GM19463 (cell line): ENCODE measurements around the gene ELF5.

ENCODE experiments used
- ATAC-seq: cut with Tn5 transposase; IDR thresholded peaks from one replicate; pipeline ENCODE4 v1.9.1; 2021; ENCODE audit warnings: mild to moderate bottlenecking, moderate library complexity; ENCODE audit not compliant: unreplicated experiment

Gene ELF5

DNA sequence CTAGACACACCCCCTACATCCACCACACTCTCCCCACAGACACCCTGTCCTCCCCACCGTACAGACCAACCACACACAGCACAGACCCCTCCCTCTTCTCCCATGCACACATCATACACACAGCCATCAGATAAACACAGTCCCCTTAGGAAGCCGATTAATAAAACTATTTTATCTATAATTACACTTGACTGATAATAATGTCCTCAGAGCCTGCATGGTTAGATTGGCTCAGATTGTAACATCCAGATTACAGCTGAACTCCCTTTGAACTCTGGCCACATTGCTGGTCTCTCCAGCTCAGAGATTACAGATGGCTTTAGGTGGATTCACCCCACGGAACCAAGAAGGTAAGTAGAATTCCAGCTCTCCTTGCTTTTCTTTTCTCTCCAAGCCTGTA lies 9.5 kb upstream of the ELF5 start:
- no peak for ATAC-seq

DNA sequence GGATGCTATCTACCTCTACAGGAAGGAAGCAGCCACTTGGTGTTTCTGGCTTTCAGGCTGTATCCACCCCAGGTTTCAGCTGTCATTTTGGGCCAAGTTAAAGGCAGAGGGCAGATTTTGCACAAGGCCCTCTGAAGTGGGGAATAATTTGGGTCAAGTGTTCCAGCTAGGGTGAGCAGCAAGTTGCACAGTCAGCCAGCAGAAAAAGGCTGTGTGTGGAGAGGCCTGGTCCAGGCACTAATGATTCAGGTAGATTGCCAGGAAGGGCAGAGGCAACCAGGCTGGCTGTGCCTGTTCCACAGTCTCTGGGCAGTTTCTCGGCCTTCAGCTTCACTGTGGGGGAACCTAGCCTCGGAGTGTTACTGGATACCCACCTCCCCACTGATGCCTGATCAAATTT lies 8.6 kb upstream of the ELF5 start:
- ATAC-seq: no peak

DNA sequence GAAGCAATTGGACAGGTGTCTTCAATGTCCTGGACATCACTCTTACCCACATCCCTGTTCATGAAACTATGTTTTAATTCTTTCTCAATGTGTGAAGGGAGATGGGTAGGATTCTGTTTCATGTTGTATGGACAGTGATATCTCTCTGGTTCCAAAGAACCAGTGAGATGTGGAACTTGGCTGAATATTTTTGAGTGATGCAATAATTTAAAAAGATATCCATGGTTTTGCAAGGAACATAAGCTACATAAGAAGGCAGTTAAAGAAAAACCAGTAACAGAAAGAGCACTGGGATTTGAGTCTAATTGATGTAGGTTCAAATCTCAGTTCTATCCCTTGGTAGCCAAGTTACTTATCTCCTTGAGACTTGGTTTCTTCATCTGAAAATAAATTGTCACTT lies 7.7 kb upstream of the ELF5 start:
- no peak for ATAC-seq

DNA sequence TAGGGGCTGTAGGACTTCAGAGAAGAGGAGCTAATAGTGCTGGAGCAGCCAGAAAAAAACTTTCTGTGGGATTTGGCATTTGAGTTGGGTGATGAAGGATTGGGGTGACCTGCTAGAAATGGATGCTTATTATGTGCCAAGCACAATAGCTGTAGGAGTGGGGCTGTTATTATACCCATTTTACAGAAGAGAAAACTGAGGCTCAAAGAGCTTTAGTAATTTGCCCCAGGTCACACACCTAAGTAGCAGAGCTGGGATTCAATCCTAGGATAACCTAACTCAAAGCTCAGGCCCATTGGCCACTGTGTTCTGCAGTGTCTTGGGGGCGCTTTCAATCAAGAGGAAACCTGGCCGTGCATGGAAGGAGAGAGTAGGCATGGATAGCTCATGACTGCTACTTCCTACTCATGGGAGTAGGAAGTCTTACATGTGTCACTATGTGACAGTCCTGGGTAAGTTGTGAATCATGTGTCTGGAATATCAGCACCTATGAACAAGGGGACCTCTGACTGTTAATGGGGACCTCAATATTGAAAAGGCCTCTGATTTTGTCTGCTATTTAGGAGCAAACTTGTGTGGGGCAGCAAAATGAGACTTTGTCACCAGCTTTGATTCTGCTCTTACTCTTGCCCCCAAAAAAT lies 6.1 kb upstream of the ELF5 start:
- ATAC-seq: no peak

DNA sequence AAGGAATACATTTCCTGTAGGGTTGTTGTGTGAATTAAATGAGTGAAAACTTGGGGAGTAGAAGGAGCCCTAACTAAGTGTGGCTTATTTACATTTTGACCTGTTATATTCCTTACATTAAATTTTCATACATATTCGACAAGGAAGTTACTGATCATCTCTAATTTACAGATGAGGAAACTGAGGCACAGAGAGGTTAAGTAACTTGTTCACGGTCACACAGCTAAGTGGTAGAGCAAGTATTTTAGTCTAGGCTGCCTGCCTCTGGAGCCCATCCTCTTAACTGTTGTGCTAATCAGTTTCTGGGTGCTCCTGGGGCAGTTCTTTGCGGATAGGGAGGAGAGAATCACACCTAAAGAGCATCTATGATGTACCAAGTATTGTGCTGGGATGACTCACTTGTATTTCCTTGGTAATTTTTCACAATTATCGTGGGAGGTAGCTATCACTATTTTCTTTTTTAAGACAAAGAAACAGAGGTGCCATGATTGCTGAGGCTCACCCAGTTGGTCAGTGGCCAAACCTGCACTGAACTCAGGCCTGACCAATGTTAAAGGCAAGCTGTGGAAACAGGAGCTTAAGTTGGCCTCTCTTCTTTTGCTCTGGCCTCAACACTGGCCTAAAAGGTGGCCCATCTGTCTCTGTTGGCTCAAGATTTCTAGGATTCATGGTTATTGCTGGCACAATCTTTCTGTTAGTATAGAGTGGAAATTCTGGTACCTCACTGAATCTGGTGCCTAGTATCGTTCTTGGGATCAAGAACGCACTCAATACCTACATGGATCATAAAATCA lies 2.9 kb upstream of the ELF5 start:
- ATAC-seq: no peak

DNA sequence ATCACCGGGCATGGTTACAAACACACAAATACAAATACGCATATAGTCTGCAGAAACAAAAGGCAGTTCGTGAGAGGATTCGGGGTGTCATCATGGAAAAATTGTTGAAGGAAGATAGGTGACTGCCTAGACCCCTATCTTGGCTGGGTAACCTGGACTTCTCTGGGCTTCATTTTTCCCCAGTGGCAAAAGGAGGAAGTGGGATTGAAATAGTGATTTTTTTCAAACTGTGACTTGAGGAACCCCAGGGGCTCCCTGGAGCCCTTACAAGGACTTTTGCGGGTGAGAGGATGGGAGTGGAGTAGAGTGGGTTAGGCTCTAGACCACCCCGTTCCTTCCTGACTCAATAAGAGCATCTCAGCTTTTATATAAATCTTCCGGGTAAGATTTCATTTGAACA lies 1.0 kb upstream of the ELF5 start:
- ATAC-seq: no peak

DNA sequence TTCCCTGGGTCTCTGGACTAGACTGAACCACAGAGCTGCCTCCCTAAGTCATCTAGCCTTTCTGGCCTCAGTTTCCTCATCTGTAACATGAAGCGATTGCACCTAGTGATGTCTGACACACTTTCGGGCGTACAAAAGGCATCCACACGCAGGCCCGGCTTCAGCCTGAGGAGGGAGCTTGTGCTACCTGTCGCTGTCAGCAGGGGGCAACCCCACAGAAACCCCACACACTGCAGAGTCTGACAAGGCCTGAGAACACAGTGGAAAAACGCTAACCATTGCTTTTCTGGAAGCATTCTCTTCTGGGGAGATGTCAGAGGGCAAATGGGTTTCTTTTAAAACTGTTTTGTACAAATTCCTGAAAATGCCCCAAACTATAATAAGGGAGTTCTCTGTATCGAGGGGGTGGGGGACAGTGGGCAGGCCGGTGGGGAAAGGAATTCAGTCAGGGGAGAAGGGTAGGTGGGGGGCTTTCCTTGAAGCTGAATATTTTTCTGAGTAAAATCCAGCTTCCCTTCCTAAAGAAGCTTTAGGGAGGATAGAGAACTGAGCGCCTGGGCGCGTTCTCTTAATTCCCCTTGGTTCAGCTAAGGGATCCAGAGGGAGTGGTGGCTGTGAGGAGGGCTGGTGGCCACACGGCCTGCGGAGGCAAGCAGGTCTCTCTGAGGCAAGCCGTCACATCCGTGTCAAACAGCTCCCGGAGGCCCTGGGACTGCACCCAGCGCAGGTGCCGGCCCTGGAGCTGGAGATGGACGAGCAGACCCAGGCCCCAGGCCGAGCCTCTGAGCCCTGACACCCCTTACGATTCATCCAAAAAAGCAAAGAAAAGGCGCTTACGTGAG lies 533 bp downstream of the ELF5 start:
- ATAC-seq: peak; percentile 95

DNA sequence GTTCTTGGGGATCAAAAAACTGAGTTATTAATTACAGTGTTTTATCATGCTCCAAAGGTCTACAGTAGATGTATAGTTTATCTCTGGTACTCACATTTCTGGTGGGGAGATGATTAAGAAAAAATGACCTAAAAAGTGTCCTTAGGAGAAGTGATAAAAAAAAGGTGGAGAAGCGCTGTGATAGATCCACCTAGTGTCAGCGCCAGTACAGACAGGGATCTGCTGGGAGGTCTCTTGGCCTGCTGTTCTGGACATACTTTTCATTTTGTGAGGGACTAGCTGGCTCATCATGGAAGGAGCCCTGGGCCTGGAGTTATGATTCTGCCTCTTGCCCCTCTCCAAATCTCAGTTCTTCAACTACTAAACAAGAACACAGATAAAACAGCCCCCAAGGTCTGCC lies 2.9 kb downstream of the ELF5 start:
- no peak for ATAC-seq

DNA sequence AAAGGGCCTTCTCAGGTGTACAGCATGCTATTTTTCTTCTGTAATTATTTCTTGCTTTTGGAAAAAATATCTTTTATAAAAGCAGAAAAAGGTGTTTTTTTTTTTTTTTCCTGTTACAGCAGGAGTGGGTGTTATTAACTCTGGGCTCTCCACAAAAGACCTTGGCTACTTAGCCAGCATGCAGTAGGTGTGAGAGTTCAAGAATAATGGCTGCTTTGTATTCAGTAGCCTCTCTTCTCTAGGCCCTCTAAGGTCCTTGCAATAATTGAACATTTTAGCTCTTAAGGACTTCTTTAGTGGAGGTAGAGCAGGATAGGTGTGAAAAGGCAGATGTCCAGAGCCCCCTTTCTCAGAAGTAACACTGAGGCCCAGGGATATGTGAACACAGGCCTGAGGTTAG lies 3.4 kb downstream of the ELF5 start:
- ATAC-seq: no peak

DNA sequence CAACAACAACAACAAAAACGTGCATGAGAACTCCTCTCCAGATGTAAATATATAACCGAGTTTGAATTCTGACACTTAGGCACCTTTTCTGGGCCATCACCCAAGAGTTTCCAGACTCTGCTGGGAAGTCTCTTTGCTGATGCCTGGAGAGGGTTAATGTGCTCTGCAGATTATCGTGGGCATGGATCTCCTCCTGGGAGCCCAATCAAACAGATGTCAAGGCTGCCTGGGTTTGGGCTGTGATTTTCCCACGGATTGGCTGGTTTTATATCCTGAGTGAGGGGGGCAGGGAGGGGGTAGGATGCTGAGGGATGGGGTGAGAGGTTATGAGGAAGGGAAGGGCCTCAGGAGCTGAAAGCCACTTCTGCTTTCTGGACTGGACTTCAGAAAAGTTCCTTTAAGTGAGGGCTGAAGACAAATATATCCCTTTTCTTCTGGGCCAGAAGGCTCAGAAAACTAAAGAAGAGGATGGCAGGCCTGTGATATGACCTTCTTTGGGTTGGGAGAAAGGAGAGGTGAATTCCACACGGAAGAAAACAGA lies 4.2 kb downstream of the ELF5 start:
- no peak for ATAC-seq

DNA sequence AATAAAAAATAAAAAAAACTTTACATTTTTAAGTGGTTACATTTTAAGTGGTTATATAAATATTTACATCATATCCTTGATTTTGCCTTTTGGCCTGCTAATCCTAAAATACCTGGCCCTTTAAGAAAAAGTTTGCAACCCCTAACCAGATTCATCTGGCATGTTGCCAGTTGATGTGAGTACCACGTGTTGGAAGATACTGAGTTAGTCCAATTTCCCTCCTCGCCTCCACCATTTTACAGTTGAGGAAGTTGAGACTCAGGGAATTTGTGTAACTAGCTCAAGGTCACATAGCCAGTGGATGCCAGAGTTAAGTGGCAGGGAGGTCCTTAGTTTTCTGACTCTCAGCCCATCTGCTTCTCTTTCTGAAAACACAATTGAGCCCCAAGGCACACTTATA lies 5.1 kb downstream of the ELF5 start:
- ATAC-seq: no peak

DNA sequence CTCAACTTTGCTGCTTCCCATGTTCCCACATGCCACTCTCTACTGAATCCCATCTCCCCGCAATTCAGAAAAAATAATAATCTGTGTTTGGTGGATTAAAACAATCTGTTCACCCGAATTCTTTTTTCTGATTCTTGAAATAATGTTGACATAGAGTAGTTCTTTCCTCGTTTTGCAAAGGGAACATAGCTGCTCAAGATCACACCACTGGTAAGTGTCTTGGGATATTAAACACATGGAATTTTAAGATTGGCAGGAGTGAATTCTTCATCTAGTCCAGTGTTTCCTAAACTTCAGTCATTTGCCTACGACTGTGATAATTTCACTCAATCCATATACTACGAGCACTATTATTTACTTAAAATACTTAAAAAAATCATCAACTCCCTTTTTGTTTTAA lies 6.0 kb downstream of the ELF5 start:
- no peak for ATAC-seq

DNA sequence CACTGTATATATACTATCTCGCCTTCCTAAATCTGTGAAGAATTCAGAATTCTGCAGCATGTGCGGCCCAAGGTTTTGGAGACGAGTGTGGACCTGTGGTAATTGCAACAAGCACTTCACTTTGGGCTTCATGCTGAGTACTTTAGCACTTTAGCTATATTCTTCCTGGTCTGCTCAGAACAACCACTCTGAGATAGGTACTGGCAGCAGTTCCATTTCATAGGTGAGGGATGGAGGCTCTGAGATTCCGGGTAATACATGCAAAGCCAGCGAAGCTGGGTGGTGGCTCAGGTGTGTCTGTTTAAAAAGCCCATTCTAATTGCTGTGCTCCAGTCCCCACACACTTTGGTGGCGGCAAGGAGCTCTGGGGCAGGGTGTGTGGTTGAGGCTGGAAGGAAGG lies 6.4 kb downstream of the ELF5 start:
- ATAC-seq: no peak

DNA sequence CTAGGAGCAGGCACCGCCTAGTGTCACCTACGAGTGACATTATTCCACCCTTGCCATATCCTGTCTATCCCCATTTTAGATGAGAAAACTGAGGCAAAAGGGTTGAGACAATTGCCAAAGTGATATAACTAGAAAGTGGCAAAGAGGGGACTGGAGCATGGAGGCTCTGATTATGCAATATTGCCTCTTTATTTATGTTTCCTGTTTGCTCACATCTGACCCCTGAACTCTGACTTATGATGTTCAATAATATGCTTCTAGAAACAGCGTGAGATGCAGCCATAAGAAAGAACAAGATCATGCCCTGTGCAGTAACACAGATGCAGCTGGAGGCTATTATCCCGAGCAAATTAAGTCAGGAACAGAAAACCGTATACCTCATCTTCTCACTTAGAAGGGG lies 7.7 kb downstream of the ELF5 start:
- ATAC-seq: no peak

DNA sequence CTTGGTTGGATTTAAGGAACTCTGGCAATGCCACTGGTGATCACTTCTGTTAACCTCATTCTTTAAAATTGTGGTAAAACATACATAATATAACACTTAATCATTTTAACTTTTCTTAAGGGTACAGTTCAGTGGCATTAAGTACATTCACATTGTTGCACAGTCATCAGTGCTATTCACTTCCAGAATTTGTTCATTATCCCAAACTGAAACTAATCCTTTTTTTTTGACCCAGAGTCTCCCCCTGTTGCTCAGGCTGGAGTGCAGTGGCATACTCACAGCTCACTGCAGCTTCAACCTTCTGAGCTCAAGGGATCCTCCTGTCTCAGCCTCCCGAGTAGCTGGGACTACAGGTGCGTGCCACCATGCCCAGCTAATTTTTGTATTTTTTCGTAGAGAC lies 10.6 kb downstream of the ELF5 start:
- no peak for ATAC-seq

DNA sequence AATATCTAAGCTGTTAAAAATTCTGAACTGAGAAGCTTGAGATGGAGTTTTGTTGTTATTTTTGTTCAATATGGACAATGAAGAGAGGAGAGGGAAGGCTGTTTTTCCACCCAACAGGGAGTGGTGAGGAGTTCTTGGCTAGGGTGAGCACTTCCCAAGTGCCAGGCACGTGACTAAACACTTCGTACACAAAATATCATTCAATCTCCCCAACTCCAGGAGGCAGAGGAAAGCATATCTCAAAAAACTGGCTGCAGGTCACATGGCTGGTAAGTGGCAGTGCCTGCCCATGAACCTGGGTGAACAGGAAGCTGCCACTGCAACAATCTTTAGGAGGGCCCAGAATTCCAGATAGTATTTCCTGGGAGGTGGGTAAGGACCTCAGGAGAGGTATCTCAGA lies 11.6 kb downstream of the ELF5 start:
- ATAC-seq: no peak

DNA sequence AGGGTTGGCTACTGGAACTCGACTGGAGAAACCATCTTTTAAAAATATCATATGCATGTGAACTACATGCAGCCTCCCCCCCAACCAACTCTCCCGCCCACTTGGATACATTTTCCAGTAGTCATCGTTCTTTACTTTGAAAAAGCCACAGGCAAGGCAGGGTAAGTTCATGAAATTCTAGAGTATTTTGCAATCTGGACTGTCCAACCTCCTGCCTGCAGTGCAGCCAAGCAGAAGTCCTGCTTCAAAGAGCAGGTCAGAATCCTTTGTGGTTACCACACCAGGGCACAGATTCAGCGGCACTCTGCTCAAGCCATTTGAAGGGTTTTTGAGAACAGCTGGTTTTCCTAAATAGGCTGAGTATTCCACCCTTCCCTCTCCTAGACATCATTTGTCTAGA lies 12.1 kb downstream of the ELF5 start:
- ATAC-seq: no peak

DNA sequence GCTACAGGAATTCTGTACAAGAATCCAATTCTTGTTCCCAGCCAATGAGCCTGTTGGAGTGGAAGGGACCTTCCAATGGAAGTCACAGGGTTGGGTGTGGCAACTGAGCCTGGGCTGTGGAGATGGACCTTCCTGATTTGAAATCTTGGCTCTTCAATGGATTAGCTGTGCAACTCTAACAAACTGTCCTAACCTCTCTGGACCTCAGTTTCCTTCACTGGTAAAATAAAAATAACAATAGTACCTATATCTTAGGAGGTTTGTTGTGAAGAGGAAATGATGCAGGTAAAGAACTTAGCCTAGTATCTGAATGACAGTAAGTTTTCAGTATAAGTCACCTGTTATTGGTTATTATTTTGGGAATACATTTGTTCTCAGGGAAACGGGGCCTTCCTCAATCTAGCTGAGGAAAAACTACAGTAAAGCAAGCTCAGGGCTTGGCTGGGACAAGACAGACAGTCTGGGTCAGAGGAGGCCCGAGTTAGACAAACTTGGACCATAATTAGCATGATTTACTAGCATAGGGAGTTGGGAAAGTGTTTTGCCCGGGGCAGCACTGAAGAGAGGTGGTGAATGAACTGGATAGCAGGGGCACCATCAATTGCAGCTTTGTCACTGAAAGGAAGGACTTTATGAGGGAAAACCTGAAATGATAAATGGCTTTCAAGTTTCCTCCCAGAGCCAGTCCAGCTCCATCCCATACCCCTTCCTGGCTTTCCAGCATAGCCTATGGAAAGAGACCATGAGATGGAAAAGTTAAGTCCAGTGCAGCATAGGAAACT lies 13.7 kb downstream of the ELF5 start:
- no peak for ATAC-seq

DNA sequence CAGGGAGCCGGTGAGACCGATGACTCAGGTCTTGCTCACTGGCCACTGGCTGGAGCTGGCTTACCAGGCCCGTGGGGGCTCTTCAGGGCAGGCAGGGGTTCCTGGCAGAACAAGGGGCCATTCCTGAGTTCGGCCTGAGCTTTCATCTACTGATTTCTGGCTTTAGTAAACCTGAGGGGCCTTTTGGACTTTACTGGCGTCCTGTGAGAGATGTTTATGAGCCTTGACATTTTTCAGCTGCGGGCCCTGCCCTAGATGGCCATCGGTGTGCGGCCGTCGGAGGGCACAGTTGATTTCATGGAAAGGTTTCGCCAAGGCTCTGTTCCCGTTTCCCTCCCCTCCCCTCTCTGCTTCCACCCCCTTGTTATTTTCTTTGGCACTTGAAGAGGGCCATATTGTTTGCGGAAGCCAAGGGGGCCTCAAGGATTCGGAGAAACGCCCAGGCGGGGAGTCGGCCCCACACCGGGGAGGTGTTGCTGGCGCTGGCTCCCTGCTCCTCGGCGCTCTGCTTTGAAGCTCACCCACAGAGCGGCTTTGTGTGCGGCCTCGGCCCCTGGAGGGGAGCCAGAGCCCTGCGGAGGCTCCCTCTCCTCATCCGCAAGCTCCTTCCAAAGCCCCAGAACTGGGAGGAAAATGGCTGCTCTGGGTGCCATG lies 17.7 kb downstream of the ELF5 start:
- ATAC-seq: no peak

DNA sequence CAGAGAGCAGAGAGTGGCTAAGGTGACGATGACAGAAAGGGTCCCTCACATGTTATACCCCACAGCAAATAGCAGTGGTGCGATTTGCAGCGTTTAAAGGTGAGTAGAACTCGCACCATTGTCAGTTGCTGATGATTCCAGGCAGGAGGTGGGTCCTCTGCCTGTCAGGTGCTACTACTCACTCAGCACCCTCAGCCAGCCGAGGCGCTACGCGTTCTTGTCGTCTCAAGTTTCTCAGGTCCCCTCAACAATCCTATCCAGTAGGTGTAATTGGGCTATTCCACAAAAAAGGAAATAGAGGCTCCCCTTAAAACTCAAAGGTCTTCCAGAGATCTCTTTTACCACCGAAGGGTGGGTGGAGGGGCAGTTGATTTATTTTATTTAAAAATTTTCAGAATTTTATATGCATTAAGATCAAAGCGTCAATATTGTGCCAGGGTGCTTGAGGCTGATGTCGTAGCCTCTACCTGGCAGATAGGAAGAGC lies 18.3 kb downstream of the ELF5 start:
- no peak for ATAC-seq
